Breast epithelium (tissue), 4 donors: ENCODE results near the gene FBXO31. TPM values are rescaled to one million over a fixed set of nuclear protein-coding genes. Genes with fewer than 3 reads are reported as not detected.

ENCODE experiments used
- DNase-seq, 2 donors: peaks; one replicate each; pipeline ENCODE4 v3.0.0-alpha.2; 2019; ENCODE audit warnings: low spot score in 2 of 2
- H3K27ac ChIP-seq, 2 donors: fragments of 200-600 bp; sonication (generic) in 1 of 2; one replicate each; pipeline ENCODE4 v1.5.1; 2016 to 2019; ENCODE audit warnings: mild to moderate bottlenecking in 1 of 2
- H3K27me3 ChIP-seq, 2 donors: fragments of 200-600 bp; sonication (generic) in 1 of 2; one replicate each; pipeline versions ENCODE4 v1.5.1 to v1.6.0; 2017 to 2019; ENCODE audit warnings: control low read depth in 1 of 2, mild to moderate bottlenecking in 1 of 2
- H3K36me3 ChIP-seq: fragments of 200-600 bp; one replicate; pipeline ENCODE4 v1.5.1; 2019
- H3K4me1 ChIP-seq, 2 donors: fragments of 200-600 bp; sonication (generic); one replicate each; pipeline ENCODE4 v1.5.1; 2016 to 2019; ENCODE audit warnings: control low read depth in 1 of 2
- H3K4me3 ChIP-seq, 3 donors: fragments of 200-600 bp; sonication (generic); 1 replicate in 2 of 3; 2 replicates in 1 of 3; pipeline ENCODE4 v1.5.1; 2016 to 2019; ENCODE audit warnings: mild to moderate bottlenecking in 3 of 3, moderate library complexity in 2 of 3
- H3K9me3 ChIP-seq, 2 donors: fragments of 200-600 bp; sonication (generic) in 1 of 2; one replicate each; pipeline ENCODE4 v1.5.1; 2016 to 2019; ENCODE audit warnings: control low read depth in 1 of 2
- POLR2A ChIP-seq: fragments of 450-650 bp; IDR thresholded peaks from one replicate; pipeline ENCODE4 v1.6.1; 2016; ENCODE audit warnings: antibody characterized with exemption, mild to moderate bottlenecking, moderate library complexity
- POLR2AphosphoS5 ChIP-seq, 3 donors: sonication (generic); formaldehyde crosslinking; IDR thresholded peaks; one replicate each; pipeline ENCODE4 v1.6.1; 2017; ENCODE audit warnings: antibody characterized with exemption in 3 of 3
- intact Hi-C: fragments of 100-400 bp; cut with DNase I; formaldehyde crosslinking; loops from one replicate; pipeline ENCODE4 v1.15.1; 2023; ENCODE audit warnings: low total_unique reads
- total RNA-seq, 3 donors: library from RNA; depleted of rRNA; stranded (reverse); fragments of >200 nt; gene quantifications; one replicate each; pipeline ENCODE4 v1.1.0, GENCODE V29; 2016
- TF ChIP-seq, protein P1 (sequence below), 3 donors: fragments of 450-650 bp; IDR thresholded peaks; one replicate each; pipeline ENCODE4 v1.5.1; 2016 to 2017; ENCODE audit warnings: antibody characterized with exemption in 3 of 3, mild to moderate bottlenecking in 3 of 3, moderate library complexity in 3 of 3

The FBXO31 gene
- total RNA-seq, 3 donors from 2014 or later: 43.0 to 74.7 (median 67.4) TPM

DNA sequence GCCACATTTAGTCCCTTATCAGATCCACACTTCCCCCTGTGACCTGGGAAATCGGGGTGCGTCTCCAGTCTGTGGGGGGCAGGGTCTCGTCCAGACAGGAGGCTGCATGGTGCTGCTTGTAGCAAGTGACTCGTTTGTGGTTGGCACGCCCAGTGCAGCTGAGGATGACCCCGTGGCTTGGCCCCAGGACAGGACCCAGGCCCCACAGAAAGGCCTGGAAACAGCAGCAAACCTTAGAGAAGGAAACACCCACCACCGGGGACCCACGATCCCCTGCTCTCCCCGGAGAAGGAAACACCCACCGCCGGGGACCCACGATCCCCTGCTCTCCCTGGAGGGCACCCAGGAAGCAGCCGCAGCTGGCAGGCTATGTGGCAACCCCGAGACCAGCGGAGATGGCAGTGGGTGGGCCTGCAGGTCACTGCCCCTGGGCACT, 58.1 kb downstream of the FBXO31 start:
- H3K4me1 ChIP-seq: no peaks in the 10 kb centered on the region
- DNase-seq: no peak
- no peaks in the 10 kb centered on the region for H3K9me3 ChIP-seq
- no peaks in the 10 kb centered on the region for H3K27me3 ChIP-seq
- TF ChIP-seq, protein P1, sequence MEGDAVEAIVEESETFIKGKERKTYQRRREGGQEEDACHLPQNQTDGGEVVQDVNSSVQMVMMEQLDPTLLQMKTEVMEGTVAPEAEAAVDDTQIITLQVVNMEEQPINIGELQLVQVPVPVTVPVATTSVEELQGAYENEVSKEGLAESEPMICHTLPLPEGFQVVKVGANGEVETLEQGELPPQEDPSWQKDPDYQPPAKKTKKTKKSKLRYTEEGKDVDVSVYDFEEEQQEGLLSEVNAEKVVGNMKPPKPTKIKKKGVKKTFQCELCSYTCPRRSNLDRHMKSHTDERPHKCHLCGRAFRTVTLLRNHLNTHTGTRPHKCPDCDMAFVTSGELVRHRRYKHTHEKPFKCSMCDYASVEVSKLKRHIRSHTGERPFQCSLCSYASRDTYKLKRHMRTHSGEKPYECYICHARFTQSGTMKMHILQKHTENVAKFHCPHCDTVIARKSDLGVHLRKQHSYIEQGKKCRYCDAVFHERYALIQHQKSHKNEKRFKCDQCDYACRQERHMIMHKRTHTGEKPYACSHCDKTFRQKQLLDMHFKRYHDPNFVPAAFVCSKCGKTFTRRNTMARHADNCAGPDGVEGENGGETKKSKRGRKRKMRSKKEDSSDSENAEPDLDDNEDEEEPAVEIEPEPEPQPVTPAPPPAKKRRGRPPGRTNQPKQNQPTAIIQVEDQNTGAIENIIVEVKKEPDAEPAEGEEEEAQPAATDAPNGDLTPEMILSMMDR (IDR thresholded peaks at IDR 0.05): no peak
- TF ChIP-seq POLR2A (no peak), POLR2AphosphoS5 (IDR thresholded peaks at IDR 0.05) (no peak)
- H3K36me3 ChIP-seq: no peaks in the 10 kb centered on the region
- intact Hi-C loops: no loop called here
- peak overlapping the region in 1 of 2 donors; percentile 74 for H3K27ac ChIP-seq
- no peak overlapping the region for H3K4me3 ChIP-seq

DNA sequence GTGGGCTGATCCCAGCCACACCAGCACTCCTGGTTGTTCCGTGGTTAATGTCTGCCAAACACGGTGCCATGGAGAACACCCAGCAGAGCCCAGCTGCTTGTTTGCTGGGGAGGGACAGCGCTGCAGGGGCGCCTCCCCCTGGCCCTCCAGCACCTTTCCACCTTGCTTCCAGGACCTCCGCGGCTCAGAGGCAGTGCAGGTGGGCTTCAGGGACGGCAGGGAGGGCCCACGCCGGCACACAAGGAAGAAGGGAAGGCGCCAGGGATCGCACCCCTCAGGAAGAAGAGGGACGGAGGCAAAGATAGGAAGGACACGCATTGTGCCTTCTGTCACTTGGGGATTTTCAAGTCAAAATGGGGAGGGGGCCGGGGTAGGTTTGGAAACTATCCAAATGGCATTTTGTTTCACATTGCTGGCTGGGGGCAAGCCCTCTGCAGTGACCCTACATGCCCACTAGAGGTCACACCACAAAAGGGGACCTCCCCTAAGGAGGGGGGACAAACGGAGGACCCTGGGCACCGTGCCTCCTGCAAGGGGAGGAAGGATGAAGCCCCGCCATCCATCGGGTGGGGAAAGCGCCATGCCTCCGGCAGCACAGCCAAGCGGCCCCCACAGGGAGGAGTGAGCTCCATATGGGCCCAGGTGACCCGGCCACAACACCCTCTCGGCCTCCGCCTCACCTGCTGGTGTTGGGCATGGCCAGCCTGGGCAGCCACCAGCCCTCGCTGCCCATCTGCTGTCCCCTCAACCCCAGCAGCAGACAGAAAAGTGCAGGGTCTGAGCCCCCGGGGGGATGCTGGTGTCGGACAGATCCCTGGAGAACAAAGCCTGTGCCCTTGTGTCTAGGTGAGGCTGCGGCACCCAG, 58.9 kb downstream of the FBXO31 start:
- Histone ChIP-seq H3K27me3 (no peaks in the 10 kb centered on the region), H3K9me3 (no peaks in the 10 kb centered on the region), H3K4me3 (no peak overlapping the region), H3K27ac (peak overlapping the region in 1 of 2 donors; percentile 4), H3K36me3 (no peaks in the 10 kb centered on the region), H3K4me1 (no peaks in the 10 kb centered on the region)
- no peak for DNase-seq
- TF ChIP-seq, protein P1 (IDR thresholded peaks at IDR 0.05): peak; percentile 44 to 60 (median 59)
- TF ChIP-seq POLR2AphosphoS5 (IDR thresholded peaks at IDR 0.05): no peak
- no peak for TF ChIP-seq POLR2A
- intact Hi-C loops: no loop called here

DNA sequence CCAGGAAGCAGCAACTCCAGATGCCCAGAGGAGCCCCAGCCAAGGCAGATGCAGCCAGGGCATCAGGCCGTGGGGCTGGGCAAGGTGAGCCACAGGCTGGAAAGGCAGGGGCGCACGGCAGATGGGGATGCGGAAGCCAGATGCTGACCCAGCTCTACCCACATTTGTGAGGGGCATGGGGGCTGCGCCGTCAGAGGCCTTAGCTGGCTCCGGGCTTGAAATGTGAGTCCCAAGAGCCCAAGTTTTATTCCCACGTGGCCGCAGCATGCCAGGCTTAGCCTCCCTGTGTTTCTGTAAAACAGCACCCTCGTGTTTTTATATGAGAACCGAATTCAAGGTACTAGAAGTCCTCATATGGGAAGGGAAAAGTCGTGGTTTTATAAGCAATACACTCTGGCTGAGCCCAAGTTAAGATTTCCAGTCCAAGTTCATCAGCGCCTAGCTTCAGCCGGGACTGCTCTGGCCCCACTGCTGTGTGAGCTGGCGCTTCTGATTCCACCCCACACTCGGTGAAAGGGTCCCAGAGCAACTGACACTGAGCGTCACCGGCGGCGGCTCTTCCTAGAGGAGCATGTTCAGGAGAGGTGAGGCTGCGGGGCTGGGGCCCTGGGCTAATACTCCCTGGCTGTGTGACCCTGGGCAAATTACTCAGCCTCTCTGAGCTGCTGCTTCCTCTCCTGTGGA, 59.7 kb downstream of the FBXO31 start:
- TF ChIP-seq POLR2A (no peak), POLR2AphosphoS5 (IDR thresholded peaks at IDR 0.05) (no peak)
- TF ChIP-seq, protein P1 (IDR thresholded peaks at IDR 0.05): no peak
- Histone ChIP-seq H3K4me1 (no peaks in the 10 kb centered on the region), H3K27ac (no peak overlapping the region), H3K4me3 (no peak overlapping the region), H3K9me3 (no peaks in the 10 kb centered on the region), H3K36me3 (no peaks in the 10 kb centered on the region), H3K27me3 (no peaks in the 10 kb centered on the region)
- intact Hi-C loops: no loop called here
- DNase-seq: no peak

DNA sequence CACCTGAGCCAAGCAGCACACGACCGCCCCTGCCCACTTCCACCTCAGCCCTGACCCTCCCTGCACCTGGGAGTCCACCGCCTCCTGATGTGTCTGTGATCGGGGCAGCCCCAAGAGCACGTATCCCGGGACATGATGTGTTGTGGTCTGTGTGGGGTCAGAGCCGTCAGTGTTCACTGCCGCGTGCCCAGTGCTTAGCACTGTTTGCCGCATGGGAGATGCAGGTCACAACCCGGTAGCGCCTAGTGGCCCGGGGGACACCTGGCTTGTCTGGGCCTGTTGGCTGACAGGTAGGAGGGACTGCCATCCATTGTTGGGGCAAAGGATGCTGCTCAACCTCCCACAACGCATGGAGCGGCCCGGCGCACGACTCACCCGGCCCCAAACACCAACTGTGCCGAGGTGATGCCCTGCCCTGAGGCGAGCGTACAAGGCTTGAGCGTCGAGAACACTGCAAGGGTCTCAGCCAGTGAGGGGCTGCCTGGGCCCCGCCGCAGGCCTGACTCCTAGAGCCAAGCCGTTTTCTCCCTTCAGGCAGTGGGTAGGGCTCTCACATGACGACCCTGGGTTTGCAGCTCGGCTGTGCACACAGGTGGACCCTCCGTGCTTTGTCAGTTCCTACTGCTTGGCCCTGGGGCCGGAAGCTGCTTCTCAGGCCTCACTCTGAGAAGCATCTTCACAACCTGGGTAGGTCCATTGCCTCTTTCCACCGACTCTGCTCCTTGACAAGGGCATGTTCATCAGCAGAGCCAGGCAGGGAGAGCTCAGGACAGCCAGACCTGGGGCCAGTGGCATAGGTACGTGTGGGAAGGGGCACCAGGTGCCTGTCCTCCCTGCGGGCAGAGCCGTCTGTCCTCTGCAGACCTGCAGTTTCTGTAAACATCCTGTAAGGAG, 60.5 kb downstream of the FBXO31 start:
- no peaks in the 10 kb centered on the region for H3K36me3 ChIP-seq
- no peaks in the 10 kb centered on the region for H3K9me3 ChIP-seq
- no peak for DNase-seq
- intact Hi-C loops: no loop called here
- H3K27ac ChIP-seq: no peak overlapping the region
- H3K27me3 ChIP-seq: no peaks in the 10 kb centered on the region
- H3K4me3 ChIP-seq: no peak overlapping the region
- TF ChIP-seq POLR2A (no peak), POLR2AphosphoS5 (IDR thresholded peaks at IDR 0.05) (no peak)
- TF ChIP-seq, protein P1 (IDR thresholded peaks at IDR 0.05): no peak
- H3K4me1 ChIP-seq: no peaks in the 10 kb centered on the region
